ENCODE measurements around the gene APOBEC4.

GRCh38 chr1:183645531-183645930 is 7.6 kb downstream of the APOBEC4 start:
- no peak for TF ChIP-seq REST (IDR thresholded peaks at IDR 0.05; ENCODE audit: insufficient read depth in 1 of 2, low read depth in 2 of 2, low read length in 2 of 2)
- TF ChIP-seq TAF1 (IDR thresholded peaks at IDR 0.05; ENCODE audit: borderline replicate concordance, insufficient read depth, low read length), result no peak
- TF ChIP-seq POLR2AphosphoS5 (IDR thresholded peaks at IDR 0.05; ENCODE audit: low read depth, low read length), result no peak

Data from PFSK-1 (cell line).